Activated naive CD4-positive, alpha-beta T cell treated with anti-CD3 and anti-CD28 coated beads for 36 hours (primary cell): ENCODE measurements around the gene MBD2. TPM values are rescaled to one million over a fixed set of nuclear protein-coding genes. Genes with fewer than 3 reads are reported as not detected.
"Not testable (repeated sequence)": the region's sequence is repeated elsewhere in the genome, so short reads cannot be mapped to it uniquely, and the experiment has no call there.

Source experiments
- CTCF ChIA-PET: fragments of 350-600 bp; sonication (Branson Sonifier 250); formaldehyde crosslinking; loops from one replicate; lab custom pipeline; 2021; ENCODE audit warnings: antibody characterized with exemption; lab: Charles Lee
- DNase-seq: peaks from one replicate; pipeline ENCODE4 v3.0.0-alpha.2; 2020
- H3K27ac Mint-ChIP-seq: one replicate; pipeline ENCODE4 v1.8.0; 2021; ENCODE audit warnings: mild to moderate bottlenecking, mixed read lengths
- H3K27me3 Mint-ChIP-seq: one replicate; pipeline ENCODE4 v1.8.0; 2021; ENCODE audit warnings: low read depth, mixed read lengths
- H3K36me3 Mint-ChIP-seq: one replicate; pipeline ENCODE4 v1.8.0; 2021; ENCODE audit warnings: low read depth, mixed read lengths
- H3K4me1 Mint-ChIP-seq: one replicate; pipeline ENCODE4 v1.8.0; 2021; ENCODE audit warnings: low read depth, mixed read lengths
- H3K4me3 Mint-ChIP-seq: one replicate; pipeline ENCODE4 v1.8.0; 2021; ENCODE audit warnings: mild to moderate bottlenecking, moderate library complexity, mixed read lengths
- H3K9me3 Mint-ChIP-seq: one replicate; pipeline ENCODE4 v1.8.0; 2021; ENCODE audit warnings: mixed read lengths
- intact Hi-C: fragments of 100-400 bp; cut with micrococcal nuclease; formaldehyde crosslinking; loops from one replicate; pipeline ENCODE4 v1.15.1; 2023
- total RNA-seq, 2 experiments: library from RNA; stranded (reverse); gene quantifications; one replicate each; pipeline ENCODE4 v1.2.3, GENCODE V29; 2021

Gene MBD2
- total RNA-seq, 2 experiments from 2014 or later: 102 to 103 TPM

GRCh38 chr18:54209471-54210180 is 14.8 kb downstream of the MBD2 start:
- CTCF ChIA-PET: interaction anchor here (0.6 to 1.6 kb wide), 5 partner anchors 9 to 75 kb away, joined by 3 to 7 read pairs (median 4); no protein-coding TSS in a partner anchor
- no peak for DNase-seq
- intact Hi-C loops: loop anchor here (1.0 kb wide), 6 partner anchors 14 to 76 kb away; no protein-coding TSS in a partner anchor
- Mint-ChIP-seq H3K36me3 (peaks cover 6% of the 10 kb centered on the region), H3K4me3 (peak overlapping the region; percentile 50), H3K9me3 (no peaks in the 10 kb centered on the region), H3K4me1 (peaks cover 54% of the 10 kb centered on the region), H3K27me3 (no peaks in the 10 kb centered on the region), H3K27ac (peak overlapping the region; percentile 88)

- no peak for DNase-seq
- peaks cover 44% of the 10 kb centered on the region for H3K4me1 Mint-ChIP-seq
These were observed 18.0 kb downstream of the MBD2 start for GRCh38 chr18:54206447-54206846.

GRCh38 chr18:54205959-54206358 is 18.5 kb downstream of the MBD2 start:
- CTCF ChIA-PET: interaction anchor here (1.1 to 1.2 kb wide), 2 partner anchors 9 to 17 kb away, joined by 4 to 7 read pairs; no protein-coding TSS in a partner anchor
- peaks cover 43% of the 10 kb centered on the region for H3K4me1 Mint-ChIP-seq
- H3K36me3 Mint-ChIP-seq: peaks cover 23% of the 10 kb centered on the region
- no peak for DNase-seq
- H3K27me3 Mint-ChIP-seq: no peaks in the 10 kb centered on the region
- intact Hi-C loops: no loop called here
- no peak overlapping the region for H3K27ac Mint-ChIP-seq
- H3K4me3 Mint-ChIP-seq: no peak overlapping the region
- H3K9me3 Mint-ChIP-seq: no peaks in the 10 kb centered on the region

More at GRCh38 chr18:54206447-54206846, 18.0 kb downstream of the MBD2 start:
- CTCF ChIA-PET: interaction anchor here (1.1 to 1.2 kb wide), 2 partner anchors 10 to 17 kb away, joined by 4 to 7 read pairs; no protein-coding TSS in a partner anchor
- H3K4me3 Mint-ChIP-seq: no peak overlapping the region
- no peaks in the 10 kb centered on the region for H3K27me3 Mint-ChIP-seq
- H3K9me3 Mint-ChIP-seq: no peaks in the 10 kb centered on the region
- no peak overlapping the region for H3K27ac Mint-ChIP-seq
- intact Hi-C loops: no loop called here
- peaks cover 18% of the 10 kb centered on the region for H3K36me3 Mint-ChIP-seq

- peaks cover 23% of the 10 kb centered on the region for H3K36me3 Mint-ChIP-seq
- H3K9me3 Mint-ChIP-seq, CTCF ChIA-PET, DNase-seq, H3K27ac Mint-ChIP-seq, H3K27me3 Mint-ChIP-seq, intact Hi-C loops, H3K4me3 Mint-ChIP-seq: not testable (repeated sequence)
- peaks cover 41% of the 10 kb centered on the region for H3K4me1 Mint-ChIP-seq
These were observed 19.0 kb downstream of the MBD2 start for GRCh38 chr18:54205448-54205847.

- H3K36me3 Mint-ChIP-seq: peaks cover 24% of the 10 kb centered on the region
- H3K4me3 Mint-ChIP-seq: no peak overlapping the region
- peaks cover 37% of the 10 kb centered on the region for H3K4me1 Mint-ChIP-seq
- CTCF ChIA-PET: no interaction called here
- no peak for DNase-seq
- H3K27ac Mint-ChIP-seq: no peak overlapping the region
- no peaks in the 10 kb centered on the region for H3K27me3 Mint-ChIP-seq
- intact Hi-C loops: no loop called here
- no peaks in the 10 kb centered on the region for H3K9me3 Mint-ChIP-seq
These were observed 19.6 kb downstream of the MBD2 start for GRCh38 chr18:54204883-54205282.

- no peak for DNase-seq
- CTCF ChIA-PET: no interaction called here
These were observed 20.6 kb downstream of the MBD2 start for GRCh38 chr18:54203914-54204313.

GRCh38 chr18:54202851-54203250 is 21.6 kb downstream of the MBD2 start:
- H3K36me3 Mint-ChIP-seq: peaks cover 34% of the 10 kb centered on the region
- CTCF ChIA-PET: no interaction called here

More at GRCh38 chr18:54203914-54204313, 20.6 kb downstream of the MBD2 start:
- Mint-ChIP-seq H3K27me3 (no peaks in the 10 kb centered on the region), H3K36me3 (peaks cover 31% of the 10 kb centered on the region), H3K4me3 (no peak overlapping the region), H3K4me1 (peaks cover 31% of the 10 kb centered on the region), H3K27ac (no peak overlapping the region), H3K9me3 (no peaks in the 10 kb centered on the region)
- intact Hi-C loops: no loop called here

GRCh38 chr18:54197747-54198411 is 26.6 kb downstream of the MBD2 start:
- intact Hi-C loops: no loop called here
- peaks cover 6% of the 10 kb centered on the region for H3K4me1 Mint-ChIP-seq
- no peaks in the 10 kb centered on the region for H3K9me3 Mint-ChIP-seq
- H3K27ac Mint-ChIP-seq: no peak overlapping the region
- DNase-seq: no peak
- CTCF ChIA-PET: interaction anchor here (1.4 to 1.5 kb wide), 2 partner anchors 10 to 160 kb away, joined by 3 read pairs; partner anchors contain the start of genes C18orf54 and STARD6
- H3K4me3 Mint-ChIP-seq: no peak overlapping the region
- no peaks in the 10 kb centered on the region for H3K27me3 Mint-ChIP-seq
- peaks cover 31% of the 10 kb centered on the region for H3K36me3 Mint-ChIP-seq

More at GRCh38 chr18:54202851-54203250, 21.6 kb downstream of the MBD2 start:
- H3K4me1 Mint-ChIP-seq: peaks cover 23% of the 10 kb centered on the region
- intact Hi-C loops: no loop called here
- H3K27ac Mint-ChIP-seq: no peak overlapping the region
- no peaks in the 10 kb centered on the region for H3K27me3 Mint-ChIP-seq
- DNase-seq: no peak
- H3K4me3 Mint-ChIP-seq: no peak overlapping the region
- H3K9me3 Mint-ChIP-seq: no peaks in the 10 kb centered on the region

- H3K4me3 Mint-ChIP-seq: no peak overlapping the region
- CTCF ChIA-PET: interaction anchor here (0.6 kb wide), 1 partner anchor 72 kb away, joined by 3 read pairs; no protein-coding TSS in a partner anchor
- peaks cover 16% of the 10 kb centered on the region for H3K36me3 Mint-ChIP-seq
- H3K4me1 Mint-ChIP-seq: peaks cover 4% of the 10 kb centered on the region
- peak overlapping the region; percentile 48 for H3K27ac Mint-ChIP-seq
- DNase-seq: no peak
- intact Hi-C loops: no loop called here
- no peaks in the 10 kb centered on the region for H3K9me3 Mint-ChIP-seq
- H3K27me3 Mint-ChIP-seq: no peaks in the 10 kb centered on the region
These were observed 30.7 kb downstream of the MBD2 start for GRCh38 chr18:54193786-54194185.

- Mint-ChIP-seq H3K27ac (no peak overlapping the region), H3K4me3 (no peak overlapping the region), H3K27me3 (no peaks in the 10 kb centered on the region), H3K36me3 (peaks cover 18% of the 10 kb centered on the region), H3K4me1 (peaks cover 4% of the 10 kb centered on the region), H3K9me3 (no peaks in the 10 kb centered on the region)
- CTCF ChIA-PET: no interaction called here
- intact Hi-C loops: no loop called here
- DNase-seq: no peak
These were observed 31.6 kb downstream of the MBD2 start for GRCh38 chr18:54192900-54193299.

- no peaks in the 10 kb centered on the region for H3K9me3 Mint-ChIP-seq
- intact Hi-C loops: no loop called here
- peaks cover 18% of the 10 kb centered on the region for H3K36me3 Mint-ChIP-seq
- no peak for DNase-seq
- no peaks in the 10 kb centered on the region for H3K27me3 Mint-ChIP-seq
- H3K4me3 Mint-ChIP-seq: no peak overlapping the region
- no peak overlapping the region for H3K27ac Mint-ChIP-seq
- H3K4me1 Mint-ChIP-seq: no peaks in the 10 kb centered on the region
- CTCF ChIA-PET: interaction anchor here (0.6 kb wide), 1 partner anchor 9 kb away, joined by 4 read pairs; no protein-coding TSS in a partner anchor
These were observed 32.1 kb downstream of the MBD2 start for GRCh38 chr18:54192415-54192814.

GRCh38 chr18:54191352-54191751 is 33.1 kb downstream of the MBD2 start:
- Mint-ChIP-seq H3K27ac (no peak overlapping the region), H3K4me1 (no peaks in the 10 kb centered on the region), H3K9me3 (no peaks in the 10 kb centered on the region), H3K4me3 (no peak overlapping the region), H3K27me3 (no peaks in the 10 kb centered on the region), H3K36me3 (peaks cover 17% of the 10 kb centered on the region)
- DNase-seq: no peak
- CTCF ChIA-PET: no interaction called here
- intact Hi-C loops: no loop called here
